Erythroblast (primary cell): Measurements from ENCODE around the gene DOCK9.

Source experiments
- GATA1 ChIP-seq: IDR thresholded peaks from 2 replicates; pipeline ENCODE4 v1.6.1; 2011; ENCODE audit warnings: low read depth, mild to moderate bottlenecking, control low read depth, low read length, moderate library complexity
- POLR2A ChIP-seq: IDR thresholded peaks from 2 replicates; pipeline ENCODE4 v1.6.1; 2011; ENCODE audit warnings: mild to moderate bottlenecking, low read length

GRCh38 chr13:98959786-98960605 is 17.9 kb downstream of the DOCK9 start:
- TF ChIP-seq POLR2A (no peak), GATA1 (no peak)
